ENCODE results near the gene LRRC8E. TPM values are rescaled to one million over a fixed set of nuclear protein-coding genes. Genes with fewer than 3 reads are reported as not detected.
A peak's percentile ranks its signal among the peaks of the same experiment; 100 is the strongest.
"Not testable (repeated sequence)": the region's sequence is repeated elsewhere in the genome, so short reads cannot be mapped to it uniquely, and the experiment has no call there.

Gene LRRC8E
- total RNA-seq, 1 experiment from 2014 or later, result 0.77 TPM

DNA sequence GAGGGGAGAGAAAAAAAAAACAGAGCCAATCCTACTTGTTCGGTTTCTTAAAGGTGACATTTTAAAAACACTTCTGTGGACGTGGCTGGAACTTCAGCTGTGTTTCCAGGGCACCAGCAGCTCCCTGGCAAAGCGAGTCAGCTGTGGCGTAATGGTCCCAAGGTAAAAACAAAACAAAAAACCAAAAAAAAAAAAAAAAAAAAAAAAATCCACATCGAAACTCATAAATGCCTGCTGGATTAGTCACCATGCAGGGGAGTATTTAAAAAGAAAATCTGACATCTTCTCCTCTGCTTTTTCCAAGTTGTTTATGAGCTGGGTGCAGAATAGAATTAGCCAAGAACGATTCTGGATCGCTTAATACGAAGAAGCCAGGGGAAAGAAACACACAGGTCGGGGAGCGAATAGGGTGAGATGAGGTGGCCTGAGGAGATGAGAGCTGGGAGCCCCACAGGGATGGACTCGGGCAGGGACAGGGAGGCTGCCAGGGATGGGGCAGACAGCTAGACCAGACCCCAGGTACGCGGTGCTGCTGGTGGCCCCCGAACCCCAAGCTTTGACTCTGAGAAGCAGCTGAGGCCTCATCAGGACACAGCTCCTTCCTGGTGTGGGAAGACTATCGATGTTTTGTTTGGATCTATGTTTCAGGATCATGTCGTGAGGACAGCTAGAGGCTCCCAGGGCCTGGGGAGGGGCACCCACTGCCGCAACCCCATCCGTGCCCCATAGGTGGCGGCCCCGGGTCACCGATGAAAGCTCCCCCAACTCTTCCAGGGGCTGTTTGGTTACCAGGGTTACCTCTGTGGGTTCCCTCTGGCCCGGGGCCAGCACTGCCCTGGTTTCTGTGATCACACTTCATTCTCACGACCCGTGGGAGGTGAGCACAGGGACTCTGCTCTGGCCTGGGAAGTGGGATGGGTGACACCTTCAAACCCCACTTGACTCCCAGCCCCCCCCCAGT, 40.7 kb downstream of the LRRC8E start:
- no peaks in the 10 kb centered on the region for H3K27me3 ChIP-seq (replicated peaks; ENCODE audit: insufficient read depth, low read depth, low read length, poor library complexity)
- peak overlapping the region; percentile 51 for H3K27ac ChIP-seq (ENCODE audit: low read depth, low read length, poor library complexity, severe bottlenecking)
- no TSS peak for BruUV-seq (replicated peaks)
- peaks cover 40% of the 10 kb centered on the region for H3K36me3 ChIP-seq (ENCODE audit: insufficient read depth, low read length, poor library complexity, severe bottlenecking)
- intact Hi-C loops (cut with micrococcal nuclease; ENCODE audit: unreplicated experiment), result no loop called here
- no peaks in the 10 kb centered on the region for H3K9me3 ChIP-seq (ENCODE audit: low read depth, low read length, poor library complexity, severe bottlenecking)
- peak; percentile 79 for DNase-seq (ENCODE audit: low spot score)
- POLR2A ChIA-PET (ENCODE audit: low non-redundant PET), result interaction anchor here (0.5 to 1.1 kb wide), 3 partner anchors 15 to 79 kb away, joined by 3 to 5 read pairs (median 3); no protein-coding TSS in a partner anchor
- TF ChIP-seq, protein P1, sequence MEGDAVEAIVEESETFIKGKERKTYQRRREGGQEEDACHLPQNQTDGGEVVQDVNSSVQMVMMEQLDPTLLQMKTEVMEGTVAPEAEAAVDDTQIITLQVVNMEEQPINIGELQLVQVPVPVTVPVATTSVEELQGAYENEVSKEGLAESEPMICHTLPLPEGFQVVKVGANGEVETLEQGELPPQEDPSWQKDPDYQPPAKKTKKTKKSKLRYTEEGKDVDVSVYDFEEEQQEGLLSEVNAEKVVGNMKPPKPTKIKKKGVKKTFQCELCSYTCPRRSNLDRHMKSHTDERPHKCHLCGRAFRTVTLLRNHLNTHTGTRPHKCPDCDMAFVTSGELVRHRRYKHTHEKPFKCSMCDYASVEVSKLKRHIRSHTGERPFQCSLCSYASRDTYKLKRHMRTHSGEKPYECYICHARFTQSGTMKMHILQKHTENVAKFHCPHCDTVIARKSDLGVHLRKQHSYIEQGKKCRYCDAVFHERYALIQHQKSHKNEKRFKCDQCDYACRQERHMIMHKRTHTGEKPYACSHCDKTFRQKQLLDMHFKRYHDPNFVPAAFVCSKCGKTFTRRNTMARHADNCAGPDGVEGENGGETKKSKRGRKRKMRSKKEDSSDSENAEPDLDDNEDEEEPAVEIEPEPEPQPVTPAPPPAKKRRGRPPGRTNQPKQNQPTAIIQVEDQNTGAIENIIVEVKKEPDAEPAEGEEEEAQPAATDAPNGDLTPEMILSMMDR (conservative IDR thresholded peaks at IDR 0.05; ENCODE audit: low read depth, low read length), result peak; percentile 53
- no peak for TF ChIP-seq EZH2 (IDR thresholded peaks at IDR 0.05; ENCODE audit: borderline replicate concordance, low read depth, low read length, poor library complexity, severe bottlenecking)
- no peak overlapping the region for H3K4me3 ChIP-seq (ENCODE audit: low read depth, low read length, poor library complexity, severe bottlenecking)
- CTCF ChIA-PET, result interaction anchor here (0.5 to 1.6 kb wide), 4 partner anchors 8 to 361 kb away, joined by 3 to 9 read pairs (median 6); partner anchors contain the start of gene TIMM44
- peaks cover 33% of the 10 kb centered on the region for H3K4me1 ChIP-seq (ENCODE audit: insufficient read depth, low read length, poor library complexity, severe bottlenecking)

DNA sequence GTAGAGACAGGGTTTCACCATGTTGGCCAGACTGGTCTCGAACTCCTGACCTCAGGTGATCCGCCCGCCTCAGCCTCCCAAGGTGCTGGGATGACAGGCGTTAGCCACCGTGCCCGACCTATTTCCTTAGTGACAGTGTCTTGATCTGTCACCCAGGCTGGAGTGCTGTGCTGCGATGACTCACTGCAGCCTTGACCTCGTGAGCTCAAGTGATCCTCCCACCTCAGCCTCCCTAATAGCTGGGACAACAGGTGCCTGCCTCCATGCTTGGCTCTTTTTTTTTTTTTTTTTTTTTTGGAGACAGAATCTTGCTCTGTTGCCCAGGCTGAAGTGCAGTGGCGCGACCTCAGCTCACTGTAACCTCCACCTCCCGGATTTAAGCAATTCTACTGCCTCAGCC, 41.7 kb downstream of the LRRC8E start:
- BruUV-seq (replicated peaks); H3K9me3 ChIP-seq (ENCODE audit: low read depth, low read length, poor library complexity, severe bottlenecking); H3K4me3 ChIP-seq (ENCODE audit: low read depth, low read length, poor library complexity, severe bottlenecking); H3K27ac ChIP-seq (ENCODE audit: low read depth, low read length, poor library complexity, severe bottlenecking); POLR2A ChIA-PET (ENCODE audit: low non-redundant PET); DNase-seq (ENCODE audit: low spot score); H3K27me3 ChIP-seq (replicated peaks; ENCODE audit: insufficient read depth, low read depth, low read length, poor library complexity); intact Hi-C loops (cut with micrococcal nuclease; ENCODE audit: unreplicated experiment): not testable (repeated sequence)
- Histone ChIP-seq H3K36me3 (ENCODE audit: insufficient read depth, low read length, poor library complexity, severe bottlenecking) (peaks cover 50% of the 10 kb centered on the region), H3K4me1 (ENCODE audit: insufficient read depth, low read length, poor library complexity, severe bottlenecking) (peaks cover 22% of the 10 kb centered on the region)
- CTCF ChIA-PET, result interaction anchor here (0.5 kb wide), 1 partner anchor 61 kb away, joined by 3 read pairs; no protein-coding TSS in a partner anchor

- H3K27me3 ChIP-seq (replicated peaks; ENCODE audit: insufficient read depth, low read depth, low read length, poor library complexity), result no peaks in the 10 kb centered on the region
- POLR2A ChIA-PET (ENCODE audit: low non-redundant PET), result no interaction called here
- no peak for DNase-seq (ENCODE audit: low spot score)
- intact Hi-C loops (cut with micrococcal nuclease; ENCODE audit: unreplicated experiment), result no loop called here
- no peaks in the 10 kb centered on the region for H3K9me3 ChIP-seq (ENCODE audit: low read depth, low read length, poor library complexity, severe bottlenecking)
- CTCF ChIA-PET, result no interaction called here
- BruUV-seq (replicated peaks), result no TSS peak
- H3K4me1 ChIP-seq (ENCODE audit: insufficient read depth, low read length, poor library complexity, severe bottlenecking), result peaks cover 22% of the 10 kb centered on the region
- H3K27ac ChIP-seq (ENCODE audit: low read depth, low read length, poor library complexity, severe bottlenecking), result peak overlapping the region; percentile 34
- TF ChIP-seq, protein P1 (conservative IDR thresholded peaks at IDR 0.05; ENCODE audit: low read depth, low read length), result no peak
- TF ChIP-seq EZH2 (IDR thresholded peaks at IDR 0.05; ENCODE audit: borderline replicate concordance, low read depth, low read length, poor library complexity, severe bottlenecking), result no peak
- H3K4me3 ChIP-seq (ENCODE audit: low read depth, low read length, poor library complexity, severe bottlenecking), result no peak overlapping the region
- peaks cover 57% of the 10 kb centered on the region for H3K36me3 ChIP-seq (ENCODE audit: insufficient read depth, low read length, poor library complexity, severe bottlenecking)
Observed at GRCh38 chr19:7930765-7931164, 42.5 kb downstream of the LRRC8E start.

All from A673 (cell line).